GM19043 (cell line): ENCODE measurements around the gene PSENEN.
"Not testable (repeated sequence)": the region's sequence is repeated elsewhere in the genome, so short reads cannot be mapped to it uniquely, and the experiment has no call there.

Source experiments
- ATAC-seq: cut with Tn5 transposase; IDR thresholded peaks from one replicate; pipeline ENCODE4 v1.9.1; 2021; ENCODE audit warnings: low read depth; ENCODE audit not compliant: unreplicated experiment

PSENEN gene

GRCh38 chr19:35718345-35719041 is 27.0 kb upstream of the PSENEN start:
- ATAC-seq, result no peak

- no peak for ATAC-seq
These were observed 25.9 kb upstream of the PSENEN start for GRCh38 chr19:35719402-35720162.

- no peak for ATAC-seq
These were observed 25.3 kb upstream of the PSENEN start for GRCh38 chr19:35720163-35720524.

GRCh38 chr19:35720648-35721047 is 24.8 kb upstream of the PSENEN start:
- no peak for ATAC-seq

- no peak for ATAC-seq
These were observed 24.1 kb upstream of the PSENEN start for GRCh38 chr19:35721374-35721773.

- no peak for ATAC-seq
These were observed 23.0 kb upstream of the PSENEN start for GRCh38 chr19:35722461-35722860.

GRCh38 chr19:35722897-35723296 is 22.6 kb upstream of the PSENEN start:
- ATAC-seq, result no peak

- no peak for ATAC-seq
These were observed 21.8 kb upstream of the PSENEN start for GRCh38 chr19:35723671-35724070.

- not testable (repeated sequence) for ATAC-seq
These were observed 21.3 kb upstream of the PSENEN start for GRCh38 chr19:35724132-35724531.

- no peak for ATAC-seq
These were observed 20.9 kb upstream of the PSENEN start for GRCh38 chr19:35724560-35724959.

- ATAC-seq, result no peak
These were observed 20.1 kb upstream of the PSENEN start for GRCh38 chr19:35725216-35725861.

- no peak for ATAC-seq
These were observed 18.1 kb upstream of the PSENEN start for GRCh38 chr19:35727053-35727955.

- no peak for ATAC-seq
These were observed 17.3 kb upstream of the PSENEN start for GRCh38 chr19:35727956-35728706.

- no peak for ATAC-seq
These were observed 16.4 kb upstream of the PSENEN start for GRCh38 chr19:35729021-35729420.

GRCh38 chr19:35729763-35730162 is 15.7 kb upstream of the PSENEN start:
- ATAC-seq, result no peak

- ATAC-seq, result no peak
These were observed 15.1 kb upstream of the PSENEN start for GRCh38 chr19:35730326-35730725.

- ATAC-seq, result no peak
These were observed 14.1 kb upstream of the PSENEN start for GRCh38 chr19:35731353-35731752.

GRCh38 chr19:35731779-35732405 is 13.6 kb upstream of the PSENEN start:
- ATAC-seq, result no peak

GRCh38 chr19:35732540-35733179 is 12.8 kb upstream of the PSENEN start:
- no peak for ATAC-seq
